GM21619 (cell line): ENCODE data around the gene EBI3.
"Not testable (repeated sequence)": the region's sequence is repeated elsewhere in the genome, so short reads cannot be mapped to it uniquely, and the experiment has no call there.

ENCODE experiments used
- ATAC-seq: cut with Tn5 transposase; IDR thresholded peaks from one replicate; pipeline ENCODE4 v1.9.1; 2021; ENCODE audit not compliant: unreplicated experiment

The EBI3 gene

DNA sequence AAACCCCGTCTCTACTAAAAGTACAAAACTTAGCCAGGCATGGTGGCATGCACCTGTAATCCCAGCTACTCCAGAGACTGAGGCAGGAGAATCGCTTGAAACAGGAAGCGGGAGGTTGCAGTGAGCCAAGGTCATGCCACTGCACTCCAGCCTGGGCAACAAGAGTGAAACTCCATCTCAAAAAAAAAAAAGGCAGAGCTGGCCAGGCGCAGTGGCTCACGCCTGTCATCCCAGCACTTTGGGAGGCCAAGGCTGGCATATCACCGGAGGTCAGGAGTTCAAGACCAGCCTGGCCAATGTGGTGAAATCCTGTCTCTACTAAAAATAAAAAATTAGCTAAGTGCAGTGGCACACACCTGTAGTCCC lies 45.0 kb downstream of the EBI3 start:
- ATAC-seq = not testable (repeated sequence)

DNA sequence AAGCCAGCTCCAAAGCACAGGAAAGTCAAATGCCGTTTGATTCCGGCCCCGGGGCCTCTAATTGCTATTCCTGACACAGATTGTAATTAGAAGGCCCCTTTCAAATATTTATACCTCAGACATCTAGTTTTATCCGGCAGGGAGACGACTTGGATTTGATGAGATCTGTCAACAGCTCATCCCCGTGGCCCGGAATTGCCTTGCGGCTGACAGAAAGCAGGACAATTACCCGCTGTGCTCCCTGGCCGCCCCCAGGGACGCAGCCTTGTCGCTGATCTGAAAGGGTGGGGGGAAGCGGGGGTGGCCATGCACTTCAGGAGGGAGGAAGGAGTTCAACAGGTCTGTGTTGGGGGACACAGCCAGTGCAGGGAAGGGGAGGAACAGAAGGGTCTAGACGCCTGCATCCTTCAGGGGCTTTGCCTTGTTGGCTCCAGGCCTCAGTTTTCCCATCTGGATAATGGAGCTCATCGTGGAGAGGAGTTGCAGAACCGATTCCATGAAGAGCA lies 47.9 kb downstream of the EBI3 start:
- no peak for ATAC-seq

DNA sequence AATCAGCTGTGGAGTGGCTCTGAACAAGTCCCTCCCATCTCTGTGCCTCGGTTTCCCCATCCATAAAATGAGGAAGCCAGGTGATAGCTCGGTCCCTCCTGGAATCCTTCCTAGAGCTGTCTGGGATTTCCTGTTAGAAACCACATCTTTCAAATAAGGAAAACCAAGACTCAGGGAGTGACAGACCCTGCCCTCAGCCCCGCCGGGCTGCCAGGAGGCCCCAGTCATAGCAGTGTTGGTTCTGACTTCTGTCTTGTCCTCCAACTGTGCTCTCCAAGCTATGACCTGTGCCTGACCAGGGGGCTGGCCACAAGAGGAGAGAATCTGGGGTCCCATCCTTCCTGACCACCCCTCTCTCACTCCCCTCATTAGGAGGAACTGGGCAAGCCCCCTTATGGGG lies 48.7 kb downstream of the EBI3 start:
- no peak for ATAC-seq

DNA sequence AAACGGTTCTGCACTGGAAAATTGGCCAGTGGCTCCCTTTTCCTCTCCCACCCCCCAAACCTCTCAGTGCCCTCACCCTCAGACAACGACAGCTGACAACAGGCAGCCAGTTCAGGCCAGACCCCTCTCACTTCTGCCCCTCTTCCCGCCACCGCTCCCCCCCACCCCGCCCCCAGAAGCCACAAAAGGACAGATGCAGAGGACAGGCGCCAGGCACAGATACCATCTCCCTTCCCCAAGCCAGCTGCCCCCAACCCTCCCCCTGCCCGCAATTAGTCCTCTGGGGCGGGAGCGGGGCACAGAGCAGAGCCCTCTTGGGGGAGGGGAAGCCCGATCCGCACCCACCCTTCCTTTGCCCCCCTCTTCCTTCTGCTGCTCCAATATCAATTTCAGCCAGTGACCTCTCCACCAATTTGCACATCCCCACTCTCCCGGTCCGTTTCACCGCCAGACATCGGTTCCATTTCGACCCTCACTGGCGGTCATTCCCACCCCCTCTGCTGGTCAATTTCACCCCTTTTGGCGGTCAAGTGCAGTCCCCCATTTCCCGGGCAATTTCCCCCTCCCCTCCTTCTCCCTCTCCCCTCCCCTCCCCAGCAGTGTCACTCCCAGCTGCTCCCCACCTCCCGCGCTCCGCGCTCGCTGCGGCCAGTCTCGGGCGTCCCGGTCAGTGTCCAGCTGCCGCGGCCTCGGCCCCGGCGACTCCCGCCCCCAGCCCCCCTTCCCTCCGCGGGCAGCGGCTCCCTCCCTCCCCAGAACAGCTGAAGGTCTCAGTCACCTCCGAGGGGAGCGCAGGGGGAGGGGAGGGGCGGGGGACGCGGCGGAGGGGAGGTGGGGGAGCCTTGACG lies 49.3 kb downstream of the EBI3 start, which contains the start of gene SHD:
SHD (plus strand) TSS at position 848 of the 848 bp plus-strand sequence. CDS start 798 bp downstream, outside the sequence.
- no peak for ATAC-seq

DNA sequence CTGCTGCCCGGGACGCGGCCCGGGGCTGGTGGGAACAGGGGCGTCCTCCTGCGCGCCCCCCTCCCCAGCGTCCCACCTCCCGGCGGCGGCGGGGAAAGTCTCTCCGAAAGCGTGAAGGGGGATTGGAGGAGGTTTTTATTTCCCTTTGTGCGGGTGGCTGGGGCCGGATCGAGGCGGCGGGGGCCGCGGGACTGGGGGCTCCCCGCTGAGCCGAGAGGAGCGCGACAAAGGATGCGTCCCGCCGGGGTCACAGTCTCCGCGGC lies 49.9 kb downstream of the EBI3 start:
- no peak for ATAC-seq

DNA sequence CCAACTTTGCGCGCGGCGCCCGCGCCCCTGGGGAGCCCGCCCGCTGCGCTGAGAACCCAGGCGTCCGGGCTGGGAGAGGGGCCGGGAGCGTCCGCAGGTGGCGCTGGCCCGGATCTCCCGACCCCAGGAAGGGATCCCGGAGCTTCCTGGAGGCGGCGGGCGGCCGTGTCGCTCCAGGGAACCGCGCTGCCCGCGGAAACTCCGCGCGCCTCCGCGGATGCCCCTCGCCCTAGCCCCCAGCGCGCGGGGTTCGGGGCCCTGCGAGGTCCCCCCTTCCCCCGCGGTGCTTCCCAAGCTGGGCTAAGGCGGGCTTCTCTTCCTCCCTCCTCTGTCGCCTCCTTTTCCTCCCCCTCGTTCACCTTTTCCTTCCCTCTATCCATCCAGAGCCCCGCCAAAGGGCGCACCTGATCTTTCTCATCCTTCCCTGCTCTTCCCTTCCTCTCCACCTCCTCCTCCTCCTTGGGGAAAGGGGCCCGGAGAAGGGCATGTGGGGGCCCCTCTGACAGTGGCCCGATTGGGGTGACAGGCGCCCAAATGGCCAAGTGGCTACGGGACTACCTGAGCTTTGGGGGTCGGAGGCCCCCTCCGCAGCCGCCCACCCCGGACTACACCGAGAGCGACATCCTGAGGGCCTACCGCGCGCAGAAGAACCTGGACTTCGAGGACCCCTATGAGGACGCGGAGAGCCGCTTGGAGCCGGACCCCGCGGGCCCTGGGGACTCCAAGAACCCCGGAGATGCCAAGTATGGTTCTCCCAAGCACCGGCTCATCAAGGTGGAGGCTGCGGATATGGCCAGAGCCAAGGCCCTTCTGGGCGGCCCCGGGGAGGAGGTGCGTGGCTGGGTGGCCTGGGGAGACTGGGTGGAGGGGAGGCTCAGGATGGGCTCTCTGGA lies 50.5 kb downstream of the EBI3 start:
- ATAC-seq = no peak

DNA sequence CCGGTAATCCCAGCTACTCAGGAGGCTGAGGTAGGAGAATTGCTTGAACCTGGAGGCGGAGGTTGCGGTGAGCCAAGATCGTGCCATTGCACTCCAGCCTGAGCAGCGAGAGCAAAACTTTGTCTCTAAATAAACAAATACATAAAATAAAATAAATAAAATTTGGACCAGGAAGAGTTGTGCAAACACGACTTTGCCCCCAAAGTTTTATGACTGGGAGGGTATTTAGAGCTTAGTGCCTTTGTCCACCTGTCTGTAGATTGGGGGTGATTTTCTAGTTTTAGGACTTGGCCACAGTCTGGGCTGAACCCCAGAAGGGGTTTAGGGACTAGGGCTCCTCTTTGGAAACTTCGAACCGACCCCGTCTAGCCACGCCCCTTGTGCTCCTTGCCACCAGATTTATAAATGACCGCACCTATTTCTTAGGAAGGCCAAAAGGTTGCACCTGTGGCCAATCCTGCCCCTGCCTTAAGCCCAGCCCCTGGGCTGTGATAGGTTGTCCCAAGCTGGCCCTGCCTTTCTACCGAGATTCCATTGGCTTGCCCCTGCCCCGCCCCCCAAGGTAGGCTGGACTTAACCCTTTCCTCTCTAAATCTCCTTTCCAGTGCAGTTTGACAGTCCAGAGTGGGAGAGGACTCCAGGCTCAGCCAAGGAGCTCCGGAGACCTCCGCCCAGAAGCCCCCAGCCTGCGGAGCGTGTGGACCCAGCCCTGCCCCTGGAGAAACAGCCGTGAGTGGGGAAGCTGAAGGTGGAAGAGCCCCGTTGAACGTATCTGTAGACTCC lies 55.0 kb downstream of the EBI3 start:
- ATAC-seq = no peak

DNA sequence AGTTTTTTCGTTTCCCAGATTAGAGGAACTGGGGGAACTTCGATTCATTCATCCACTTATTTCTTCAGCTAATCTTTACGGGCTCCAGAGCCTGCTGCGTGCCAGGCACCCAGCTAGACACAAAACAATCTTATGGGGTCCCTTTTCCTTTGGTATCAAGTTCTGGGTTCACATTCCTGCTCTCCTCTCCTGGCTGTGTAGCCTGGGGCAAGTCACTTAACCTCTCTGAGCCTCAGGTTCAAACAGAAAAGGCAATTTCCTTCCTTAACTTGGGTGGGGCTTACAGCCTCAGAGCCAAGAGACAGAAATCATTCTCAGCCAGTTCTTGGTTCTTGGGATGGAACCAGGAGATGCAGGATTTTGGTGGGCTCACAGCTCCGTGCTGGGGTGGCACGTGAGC lies 55.7 kb downstream of the EBI3 start:
- ATAC-seq = no peak

DNA sequence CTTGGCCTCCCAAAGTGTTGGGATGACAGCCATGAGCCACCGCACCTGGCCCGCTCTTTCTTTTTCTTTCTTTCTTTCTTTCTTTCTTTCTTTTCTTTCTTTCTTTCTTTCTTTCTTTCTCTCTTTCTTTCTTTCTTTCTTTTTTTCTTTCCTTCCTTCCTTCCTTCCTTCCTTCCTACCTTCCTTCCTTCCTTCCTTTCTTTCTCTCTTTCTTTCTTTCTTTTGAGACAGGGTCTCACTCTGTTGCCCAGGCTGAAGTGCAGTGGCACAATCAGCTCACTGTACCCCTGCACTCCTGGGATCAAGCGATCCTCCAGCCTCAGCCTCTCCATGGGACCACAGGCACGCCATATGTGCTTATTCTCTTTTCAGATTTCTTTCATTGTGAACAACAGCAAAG lies 56.8 kb downstream of the EBI3 start:
- ATAC-seq = not testable (repeated sequence)
